Measurements from ENCODE around the gene RALGPS2. TPM values are rescaled to one million over a fixed set of nuclear protein-coding genes. Genes with fewer than 3 reads are reported as not detected.
A peak's percentile ranks its signal among the peaks of the same experiment; 100 is the strongest.

The RALGPS2 gene
- total RNA-seq, 1 experiment from 2014 or later = 21.4 TPM

DNA sequence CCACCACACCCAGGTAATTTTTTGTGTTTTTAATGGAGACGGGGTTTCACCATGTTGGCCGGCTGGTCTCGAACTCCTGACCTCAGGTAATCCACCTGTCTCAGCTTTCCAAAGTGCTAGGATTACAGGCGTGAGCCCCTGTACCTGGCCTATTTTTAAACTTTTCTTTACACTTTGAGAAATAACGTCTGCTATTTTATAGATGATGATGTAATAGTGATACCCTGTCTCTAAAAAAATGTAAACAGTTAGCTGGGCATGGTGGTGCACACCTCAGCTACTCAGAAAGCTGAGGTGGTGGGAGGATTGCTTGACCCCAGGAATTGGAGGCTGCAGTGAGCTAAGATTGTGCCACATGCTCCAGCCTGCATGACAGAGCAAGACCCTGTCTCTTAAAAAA, 47.9 kb downstream of the RALGPS2 start:
- Histone ChIP-seq H3K9me3 (replicated peaks) (peaks cover 16% of the 10 kb centered on the region), H3K27ac (no peak overlapping the region), H3K4me3 (no peak overlapping the region), H3K4me1 (replicated peaks) (no peaks in the 10 kb centered on the region), H3K27me3 (replicated peaks) (no peaks in the 10 kb centered on the region), H3K36me3 (peaks cover 11% of the 10 kb centered on the region; the same call in 1 of the 2 replicates)
- DNase-seq (ENCODE audit: low read depth in 1 of 2, low spot score in 2 of 2) = no peak

GRCh38 chr1:178774263-178774662, 49.2 kb downstream of the RALGPS2 start:
- DNase-seq (ENCODE audit: low read depth in 1 of 2, low spot score in 2 of 2) = peak in 1 of 2 experiments; percentile 5
- Histone ChIP-seq H3K27ac (no peak overlapping the region), H3K36me3 (peaks cover 7% of the 10 kb centered on the region), H3K9me3 (replicated peaks) (peaks cover 3% of the 10 kb centered on the region), H3K4me3 (no peak overlapping the region), H3K27me3 (replicated peaks) (no peaks in the 10 kb centered on the region), H3K4me1 (replicated peaks) (no peaks in the 10 kb centered on the region)

DNA sequence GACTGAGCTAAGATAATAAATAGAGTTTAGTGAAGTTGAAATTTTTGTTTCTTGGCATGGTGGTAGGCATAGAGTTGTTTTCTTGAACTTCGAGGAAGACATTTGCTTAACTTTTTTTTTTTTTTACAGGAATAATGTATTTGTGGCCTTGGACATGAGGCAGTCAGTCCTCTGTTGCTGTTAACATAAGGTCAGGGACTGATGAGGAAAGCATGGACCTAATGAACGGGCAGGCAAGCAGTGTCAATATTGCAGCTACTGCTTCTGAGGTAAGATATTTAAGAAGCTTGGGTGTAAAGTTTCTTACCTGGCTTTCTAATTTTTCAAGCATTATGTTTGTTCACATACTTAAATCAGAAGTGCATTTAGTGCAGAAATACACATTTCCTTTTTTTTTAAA, 51.5 kb downstream of the RALGPS2 start:
- DNase-seq (ENCODE audit: low read depth in 1 of 2, low spot score in 2 of 2) = no peak
- no peaks in the 10 kb centered on the region for H3K9me3 ChIP-seq (replicated peaks)
- H3K4me3 ChIP-seq = no peak overlapping the region
- no peaks in the 10 kb centered on the region for H3K4me1 ChIP-seq (replicated peaks)
- H3K36me3 ChIP-seq = peaks cover 9% of the 10 kb centered on the region
- H3K27me3 ChIP-seq (replicated peaks) = no peaks in the 10 kb centered on the region
- no peak overlapping the region for H3K27ac ChIP-seq

DNA sequence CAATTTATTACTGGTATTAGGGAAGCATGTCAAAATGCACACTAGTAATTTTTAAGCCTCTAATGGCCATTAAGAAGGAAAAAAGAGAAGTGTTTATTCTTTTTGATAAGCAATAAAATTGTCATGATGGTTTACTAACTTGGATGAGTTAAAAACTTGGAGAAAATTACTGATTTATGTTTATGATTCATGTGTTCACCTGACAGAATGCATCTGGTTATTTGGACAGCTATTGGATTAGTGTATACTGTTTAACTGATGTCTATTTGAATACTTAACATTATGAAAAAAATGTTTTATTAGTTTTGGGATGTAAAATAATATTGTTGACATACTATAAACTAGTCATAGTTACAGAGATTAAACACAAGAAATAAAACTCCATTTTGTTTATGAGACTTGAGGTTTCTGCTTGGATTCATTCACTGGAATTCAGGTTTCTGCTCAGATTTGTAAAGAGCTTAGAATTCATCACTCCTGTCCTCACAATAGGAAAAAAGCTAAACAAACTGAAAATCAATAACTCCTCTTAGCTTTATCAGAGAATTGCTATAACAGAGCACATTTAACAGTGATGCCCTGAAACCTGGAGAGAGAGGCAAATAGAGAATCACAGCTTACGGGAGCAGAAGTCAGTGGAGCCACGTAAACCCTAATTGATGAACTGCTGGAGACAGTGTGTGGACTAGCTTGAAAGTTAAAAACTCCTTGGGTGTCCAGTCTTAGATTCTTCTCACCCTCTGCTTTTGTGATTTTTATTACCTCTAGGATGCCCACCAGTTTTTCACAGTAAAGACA, 56.7 kb downstream of the RALGPS2 start:
- Histone ChIP-seq H3K27ac (no peak overlapping the region), H3K27me3 (replicated peaks) (no peaks in the 10 kb centered on the region), H3K36me3 (peaks cover 12% of the 10 kb centered on the region), H3K4me1 (replicated peaks) (no peaks in the 10 kb centered on the region), H3K9me3 (replicated peaks) (no peaks in the 10 kb centered on the region), H3K4me3 (no peak overlapping the region)
- no peak for DNase-seq (ENCODE audit: low read depth in 1 of 2, low spot score in 2 of 2)

DNA sequence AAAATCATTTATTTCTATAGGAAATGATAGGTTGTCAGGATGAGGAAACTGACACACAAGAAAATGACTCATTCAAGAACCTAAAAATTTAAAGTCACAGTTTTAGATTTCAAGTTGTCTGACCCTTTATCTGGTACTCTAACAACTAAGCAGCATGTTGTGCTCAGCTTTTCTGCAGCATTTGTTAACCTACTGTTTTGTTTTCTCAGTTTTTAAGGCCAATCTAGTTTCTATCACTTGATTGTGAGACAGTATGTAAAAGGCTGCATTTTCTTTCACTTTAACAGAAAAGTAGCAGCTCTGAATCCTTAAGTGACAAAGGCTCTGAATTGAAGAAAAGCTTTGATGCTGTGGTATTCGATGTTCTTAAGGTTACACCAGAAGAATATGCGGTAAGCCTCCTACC, 59.1 kb downstream of the RALGPS2 start:
- Histone ChIP-seq H3K4me3 (no peak overlapping the region), H3K27me3 (replicated peaks) (no peaks in the 10 kb centered on the region), H3K4me1 (replicated peaks) (no peaks in the 10 kb centered on the region), H3K27ac (no peak overlapping the region), H3K36me3 (peaks cover 6% of the 10 kb centered on the region), H3K9me3 (replicated peaks) (no peaks in the 10 kb centered on the region)
- no peak for DNase-seq (ENCODE audit: low read depth in 1 of 2, low spot score in 2 of 2)

DNA sequence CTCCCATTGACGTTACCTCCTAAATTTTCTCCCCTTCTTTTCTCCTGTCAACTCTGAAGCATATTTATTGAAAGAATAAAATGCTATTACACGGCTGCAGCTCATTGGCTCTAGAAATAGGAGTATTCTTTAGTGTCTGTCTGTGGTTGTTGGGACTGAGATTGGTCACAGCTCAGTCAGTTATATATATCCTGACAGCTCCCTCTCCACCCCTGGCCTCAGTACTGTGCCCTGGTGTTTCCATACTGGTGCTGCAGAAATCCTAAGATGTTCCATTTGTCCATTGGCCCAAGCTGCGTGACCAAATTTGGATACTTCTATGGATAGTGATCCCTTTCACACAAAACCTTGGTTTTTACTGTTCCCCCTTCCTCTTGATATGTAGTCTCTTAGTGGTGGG, 67.3 kb downstream of the RALGPS2 start:
- H3K27me3 ChIP-seq (replicated peaks) = no peaks in the 10 kb centered on the region
- no peak for DNase-seq (ENCODE audit: low read depth in 1 of 2, low spot score in 2 of 2)
- no peak overlapping the region for H3K4me3 ChIP-seq
- H3K36me3 ChIP-seq = no peaks in the 10 kb centered on the region
- no peaks in the 10 kb centered on the region for H3K4me1 ChIP-seq (replicated peaks)
- H3K9me3 ChIP-seq (replicated peaks) = no peaks in the 10 kb centered on the region
- no peak overlapping the region for H3K27ac ChIP-seq

DNA sequence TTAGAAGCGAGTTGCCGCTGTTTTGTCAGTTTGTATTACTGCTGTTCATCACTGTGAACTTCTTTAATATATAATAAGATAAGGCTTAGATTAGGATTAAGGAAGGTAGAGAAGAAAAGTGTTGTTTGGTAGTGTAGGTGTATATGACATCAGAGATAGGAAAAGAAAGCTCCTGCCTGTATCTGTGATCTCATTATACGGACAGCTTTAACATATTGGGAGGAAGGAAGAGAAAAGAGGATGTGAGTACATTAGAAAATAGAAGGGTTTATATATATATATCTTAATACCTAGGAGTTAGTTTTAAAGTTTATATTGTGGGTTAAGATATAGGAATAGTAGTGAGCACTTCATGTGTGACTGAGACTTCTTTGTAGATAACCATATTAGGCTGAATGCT, 71.0 kb downstream of the RALGPS2 start:
- Histone ChIP-seq H3K4me3 (no peak overlapping the region), H3K27me3 (replicated peaks) (no peaks in the 10 kb centered on the region), H3K27ac (no peak overlapping the region), H3K4me1 (replicated peaks) (no peaks in the 10 kb centered on the region), H3K9me3 (replicated peaks) (0 out of 2 replicates have a peak, but pooled peaks cover 3% of the 10 kb centered on the region), H3K36me3 (peaks cover 5% of the 10 kb centered on the region; the same call in 1 of the 2 replicates)
- no peak for DNase-seq (ENCODE audit: low read depth in 1 of 2, low spot score in 2 of 2)

- Histone ChIP-seq H3K36me3 (peaks cover 5% of the 10 kb centered on the region; the same call in 1 of the 2 replicates), H3K9me3 (replicated peaks) (0 out of 2 replicates have a peak, but pooled peaks cover 3% of the 10 kb centered on the region), H3K27me3 (replicated peaks) (no peaks in the 10 kb centered on the region), H3K4me3 (no peak overlapping the region), H3K4me1 (replicated peaks) (no peaks in the 10 kb centered on the region), H3K27ac (no peak overlapping the region)
- no peak for DNase-seq (ENCODE audit: low read depth in 1 of 2, low spot score in 2 of 2)
Observed at GRCh38 chr1:178797590-178797989, 72.5 kb downstream of the RALGPS2 start.

GRCh38 chr1:178798232-178798861, 73.3 kb downstream of the RALGPS2 start:
- Histone ChIP-seq H3K4me3 (no peak overlapping the region), H3K36me3 (peaks cover 5% of the 10 kb centered on the region; the same call in 1 of the 2 replicates), H3K27me3 (replicated peaks) (no peaks in the 10 kb centered on the region), H3K9me3 (replicated peaks) (0 out of 2 replicates have a peak, but pooled peaks cover 3% of the 10 kb centered on the region), H3K4me1 (replicated peaks) (no peaks in the 10 kb centered on the region), H3K27ac (no peak overlapping the region)
- no peak for DNase-seq (ENCODE audit: low read depth in 1 of 2, low spot score in 2 of 2)

- no peaks in the 10 kb centered on the region for H3K27me3 ChIP-seq (replicated peaks)
- peaks cover 5% of the 10 kb centered on the region; the same call in 1 of the 2 replicates for H3K36me3 ChIP-seq
- no peaks in the 10 kb centered on the region for H3K4me1 ChIP-seq (replicated peaks)
- H3K4me3 ChIP-seq = no peak overlapping the region
- DNase-seq (ENCODE audit: low read depth in 1 of 2, low spot score in 2 of 2) = no peak
- no peak overlapping the region for H3K27ac ChIP-seq
- H3K9me3 ChIP-seq (replicated peaks) = 0 out of 2 replicates have a peak, but pooled peaks cover 3% of the 10 kb centered on the region
Observed at GRCh38 chr1:178802873-178803272, 77.8 kb downstream of the RALGPS2 start.

- Histone ChIP-seq H3K9me3 (replicated peaks) (no peaks in the 10 kb centered on the region), H3K4me1 (replicated peaks) (no peaks in the 10 kb centered on the region), H3K27ac (no peak overlapping the region), H3K36me3 (no peaks in the 10 kb centered on the region), H3K27me3 (replicated peaks) (no peaks in the 10 kb centered on the region), H3K4me3 (no peak overlapping the region)
- DNase-seq (ENCODE audit: low read depth in 1 of 2, low spot score in 2 of 2) = no peak
Observed at GRCh38 chr1:178806665-178807300, 81.7 kb downstream of the RALGPS2 start.

GRCh38 chr1:178808529-178808928, 83.5 kb downstream of the RALGPS2 start:
- H3K36me3 ChIP-seq = no peaks in the 10 kb centered on the region

DNA sequence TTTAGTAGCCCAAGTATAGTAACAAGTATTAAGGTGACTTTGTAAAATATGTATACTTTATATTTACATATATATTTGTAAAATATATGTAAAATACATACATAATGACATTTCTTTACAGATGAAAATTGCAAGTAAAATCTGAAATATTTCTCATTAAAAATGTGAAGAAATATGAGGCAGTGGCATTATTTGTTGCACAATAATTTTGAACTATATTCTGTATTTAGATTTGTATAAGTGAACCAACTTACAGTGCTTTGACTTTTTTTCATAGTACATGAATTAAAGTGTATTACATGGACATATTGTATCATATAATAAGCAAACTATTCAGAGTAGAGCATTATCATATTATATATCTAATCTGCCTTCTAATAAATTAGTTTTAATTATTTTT, 85.5 kb downstream of the RALGPS2 start:
- Histone ChIP-seq H3K4me1 (replicated peaks) (no peaks in the 10 kb centered on the region), H3K4me3 (no peak overlapping the region), H3K9me3 (replicated peaks) (no peaks in the 10 kb centered on the region)

More at GRCh38 chr1:178808529-178808928, 83.5 kb downstream of the RALGPS2 start:
- H3K27me3 ChIP-seq (replicated peaks) = no peaks in the 10 kb centered on the region
- H3K4me3 ChIP-seq = no peak overlapping the region
- no peak overlapping the region for H3K27ac ChIP-seq
- no peaks in the 10 kb centered on the region for H3K4me1 ChIP-seq (replicated peaks)
- H3K9me3 ChIP-seq (replicated peaks) = no peaks in the 10 kb centered on the region
- no peak for DNase-seq (ENCODE audit: low read depth in 1 of 2, low spot score in 2 of 2)

GRCh38 chr1:178818416-178818815, 93.4 kb downstream of the RALGPS2 start:
- H3K4me1 ChIP-seq (replicated peaks) = no peaks in the 10 kb centered on the region
- no peaks in the 10 kb centered on the region for H3K36me3 ChIP-seq
- no peaks in the 10 kb centered on the region for H3K27me3 ChIP-seq (replicated peaks)
- no peaks in the 10 kb centered on the region for H3K9me3 ChIP-seq (replicated peaks)
- H3K27ac ChIP-seq = no peak overlapping the region
- H3K4me3 ChIP-seq = no peak overlapping the region
- DNase-seq (ENCODE audit: low read depth in 1 of 2, low spot score in 2 of 2) = no peak

More for the DNA sequence above, 85.5 kb downstream of the RALGPS2 start:
- no peak for DNase-seq (ENCODE audit: low read depth in 1 of 2, low spot score in 2 of 2)
- Histone ChIP-seq H3K27me3 (replicated peaks) (no peaks in the 10 kb centered on the region), H3K36me3 (no peaks in the 10 kb centered on the region), H3K27ac (no peak overlapping the region)
